ENCODE measurements around the gene CCDC157.
"Not testable (repeated sequence)": the region's sequence is repeated elsewhere in the genome, so short reads cannot be mapped to it uniquely, and the experiment has no call there.

CCDC157 gene

DNA sequence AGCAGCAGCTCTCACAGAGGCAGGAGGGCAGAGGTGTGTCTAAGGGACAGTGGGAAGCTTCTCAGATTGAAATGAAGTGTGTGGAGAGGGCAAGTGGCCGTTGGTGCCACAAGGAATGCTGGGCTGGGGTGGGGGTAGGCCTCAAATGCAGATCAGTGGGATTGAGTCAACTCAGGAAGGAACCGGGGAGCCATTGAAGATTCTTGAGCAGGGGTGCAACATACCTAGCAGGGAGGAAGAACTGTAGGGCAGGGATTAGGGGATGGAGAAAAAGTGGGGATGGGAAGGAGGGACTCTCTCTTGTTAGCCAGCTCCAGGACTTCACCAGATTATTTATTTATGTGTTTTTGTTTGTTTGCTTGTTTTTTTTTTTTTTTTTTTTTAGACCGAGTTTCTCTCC, 37.1 kb downstream of the CCDC157 start:
- no peak for DNase-seq
- Mint-ChIP-seq H3K36me3 (no peaks in the 10 kb centered on the region), H3K27me3 (peaks cover 25% of the 10 kb centered on the region), H3K9me3 (peaks cover 4% of the 10 kb centered on the region), H3K4me1 (peaks cover 60% of the 10 kb centered on the region), H3K27ac (peak overlapping the region; percentile 70), H3K4me3 (no peak overlapping the region)
- CTCF ChIA-PET = interaction anchor here (1.5 to 6.8 kb wide), 4 partner anchors 31 to 131 kb away, joined by 3 to 81 read pairs (median 32); partner anchors contain the start of gene MTFP1

DNA sequence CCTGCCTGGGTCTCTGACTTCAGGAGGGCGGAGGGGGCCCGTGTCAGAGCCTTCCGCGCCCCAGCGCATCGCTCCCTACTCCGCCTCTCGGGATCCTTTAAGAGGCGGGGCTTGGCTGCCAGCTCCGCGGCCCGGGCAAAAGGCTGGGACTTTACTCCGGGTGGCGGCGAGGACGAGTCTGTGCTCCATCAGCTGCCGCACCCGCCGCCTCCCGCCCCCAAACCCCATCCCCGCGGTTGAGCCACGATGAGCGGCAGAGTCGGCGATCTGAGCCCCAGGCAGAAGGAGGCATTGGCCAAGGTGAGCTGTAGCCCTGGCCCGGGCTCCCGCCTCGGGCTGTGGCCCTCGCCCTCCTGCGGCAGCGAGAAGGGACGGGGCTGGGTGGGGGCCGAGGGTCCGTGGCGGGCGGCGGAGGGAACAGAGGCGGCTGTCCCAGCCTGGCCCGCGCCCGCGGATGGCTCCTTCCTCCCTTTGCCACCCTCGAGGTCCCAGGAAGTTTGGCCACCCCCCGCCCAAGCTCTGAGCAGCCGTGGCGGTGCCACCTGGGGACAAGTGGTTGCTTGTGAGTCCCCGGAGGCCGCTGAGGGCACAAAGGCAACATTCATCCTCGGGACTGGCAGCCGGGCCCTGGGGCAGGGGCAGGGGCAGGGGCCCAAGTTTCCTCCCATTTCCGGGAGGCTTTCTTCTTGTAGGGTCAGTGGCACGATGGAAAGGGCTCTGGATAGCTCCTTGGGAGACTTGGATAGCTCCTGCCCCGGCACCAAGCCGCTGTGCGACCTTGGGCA, 40.3 kb downstream of the CCDC157 start, which contains the start of gene SEC14L2:
SEC14L2 (plus strand) TSS at position 148 of the 785 bp plus-strand sequence; CDS start at position 247, 99 bp downstream.
- Mint-ChIP-seq H3K27me3 (peaks cover 25% of the 10 kb centered on the region), H3K36me3 (peaks cover 2% of the 10 kb centered on the region), H3K27ac (no peak within 1 kb of the TSS), H3K4me1 (peaks cover 51% of the 10 kb centered on the region), H3K4me3 (peak within 1 kb of the TSS; percentile 83), H3K9me3 (no peaks in the 10 kb centered on the region)
- DNase-seq = peak; percentile 80
- CTCF ChIA-PET = interaction anchor here (1.3 to 2.5 kb wide), 7 partner anchors 15 to 109 kb away, joined by 3 to 13 read pairs (median 5); partner anchors contain the start of gene MTFP1

DNA sequence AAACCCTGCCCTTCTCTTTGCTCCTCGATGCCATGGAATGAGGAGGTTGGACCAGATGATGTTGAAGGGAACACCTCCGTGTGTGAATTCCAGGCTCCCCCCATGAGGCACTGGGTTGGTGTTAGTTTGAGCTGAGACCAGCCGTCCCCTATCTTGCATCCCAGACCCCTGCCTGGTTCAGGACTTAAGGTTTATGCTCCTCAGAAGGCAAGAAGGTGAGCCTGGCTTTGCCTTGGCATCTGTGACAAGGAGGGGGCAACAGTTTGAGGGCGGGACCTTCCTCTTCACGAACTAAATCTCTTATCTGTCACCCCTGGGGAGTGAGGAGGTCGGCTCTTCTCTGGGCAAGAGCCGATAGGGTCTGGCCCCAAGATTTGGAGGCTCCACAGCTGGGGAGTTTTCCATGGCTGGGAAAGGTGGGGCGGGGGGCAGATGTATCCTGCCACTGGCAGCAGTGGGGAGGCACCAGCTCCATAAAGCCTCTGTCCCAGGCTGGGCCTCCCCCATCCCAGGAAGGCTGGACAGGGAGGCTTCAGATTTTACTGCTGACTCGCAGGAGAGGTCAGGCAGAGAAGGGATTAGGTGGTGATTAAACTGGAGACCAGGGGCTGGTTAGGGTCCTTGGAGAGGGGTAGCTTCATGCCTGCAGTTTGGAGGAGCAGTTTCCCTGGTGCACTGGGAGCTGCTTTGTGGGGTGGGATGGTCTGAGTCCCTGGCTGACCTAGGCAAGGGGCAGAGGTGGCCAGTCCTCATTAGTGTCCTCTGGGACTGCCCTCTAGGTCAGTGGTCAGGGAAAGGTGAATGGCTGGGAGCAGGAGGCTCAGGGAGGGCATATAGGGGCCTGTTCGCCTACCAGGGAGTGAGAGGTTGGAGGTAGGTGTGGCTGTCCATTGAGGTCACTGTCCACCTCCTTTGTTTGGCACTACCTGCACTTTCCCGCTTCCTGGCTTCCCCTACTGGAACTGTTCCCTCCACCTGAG, 41.1 kb downstream of the CCDC157 start:
- CTCF ChIA-PET = interaction anchor here (1.3 to 2.5 kb wide), 7 partner anchors 8 to 110 kb away, joined by 3 to 13 read pairs (median 5); partner anchors contain the start of gene MTFP1
- DNase-seq = no peak
- H3K4me3 Mint-ChIP-seq = peak overlapping the region; percentile 83
- peaks cover 2% of the 10 kb centered on the region for H3K36me3 Mint-ChIP-seq
- H3K4me1 Mint-ChIP-seq = peaks cover 44% of the 10 kb centered on the region
- H3K27me3 Mint-ChIP-seq = peaks cover 25% of the 10 kb centered on the region
- no peak overlapping the region for H3K27ac Mint-ChIP-seq
- H3K9me3 Mint-ChIP-seq = no peaks in the 10 kb centered on the region

DNA sequence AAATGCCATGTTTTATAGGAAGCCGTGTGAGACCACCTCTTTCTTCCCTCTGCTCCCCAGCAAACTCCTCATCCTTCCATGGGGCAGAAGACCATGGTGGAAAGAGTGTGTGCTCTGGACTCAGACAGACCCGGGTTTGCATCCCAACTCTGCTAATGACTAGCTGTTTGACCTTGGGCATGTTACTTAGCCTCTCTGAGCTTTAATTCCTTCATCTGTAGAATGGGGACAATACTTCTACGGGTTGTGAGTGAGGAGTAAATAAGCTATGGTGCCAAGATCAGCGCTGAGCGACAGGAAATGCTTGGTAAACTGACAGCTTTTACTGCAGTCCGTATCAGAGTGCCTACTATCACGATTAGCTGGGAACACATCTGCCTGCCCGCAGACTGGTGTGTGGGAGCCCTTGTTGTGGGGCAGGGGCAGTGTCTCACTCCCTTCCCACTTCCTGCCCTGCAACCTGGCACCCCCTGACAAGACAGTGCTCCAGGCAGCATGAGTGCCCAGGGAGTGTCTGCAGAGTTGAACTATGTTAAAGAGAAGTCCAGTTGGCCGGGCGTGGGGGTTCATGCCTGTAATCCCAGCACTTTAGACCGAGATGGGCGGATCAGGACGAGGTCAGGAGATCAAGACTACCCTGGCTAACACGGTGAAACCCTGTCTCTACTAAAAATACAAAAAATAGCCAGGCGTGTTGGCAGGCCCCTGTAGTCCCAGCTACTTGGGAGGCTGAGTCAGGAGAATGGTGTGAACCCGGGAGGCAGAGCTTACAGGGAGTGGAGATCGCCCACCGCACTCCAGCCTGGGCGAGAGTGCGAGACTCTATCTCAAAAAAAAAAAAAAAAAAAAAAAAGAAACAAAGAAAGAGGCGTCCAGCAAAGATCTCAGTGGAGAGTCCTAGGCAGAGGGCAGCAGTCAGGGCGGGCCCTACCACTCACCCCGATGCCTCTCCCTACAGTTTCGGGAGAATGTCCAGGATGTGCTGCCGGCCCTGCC, 42.2 kb downstream of the CCDC157 start:
- Mint-ChIP-seq H3K27me3 (peaks cover 25% of the 10 kb centered on the region), H3K4me3 (peak overlapping the region; percentile 83), H3K4me1 (peaks cover 33% of the 10 kb centered on the region), H3K27ac (peak overlapping the region; percentile 9), H3K9me3 (no peaks in the 10 kb centered on the region), H3K36me3 (peaks cover 2% of the 10 kb centered on the region)
- peak; percentile 31 for DNase-seq
- CTCF ChIA-PET = interaction anchor here (1.4 to 2.5 kb wide), 2 partner anchors 9 to 111 kb away, joined by 5 to 13 read pairs; no protein-coding TSS in a partner anchor

DNA sequence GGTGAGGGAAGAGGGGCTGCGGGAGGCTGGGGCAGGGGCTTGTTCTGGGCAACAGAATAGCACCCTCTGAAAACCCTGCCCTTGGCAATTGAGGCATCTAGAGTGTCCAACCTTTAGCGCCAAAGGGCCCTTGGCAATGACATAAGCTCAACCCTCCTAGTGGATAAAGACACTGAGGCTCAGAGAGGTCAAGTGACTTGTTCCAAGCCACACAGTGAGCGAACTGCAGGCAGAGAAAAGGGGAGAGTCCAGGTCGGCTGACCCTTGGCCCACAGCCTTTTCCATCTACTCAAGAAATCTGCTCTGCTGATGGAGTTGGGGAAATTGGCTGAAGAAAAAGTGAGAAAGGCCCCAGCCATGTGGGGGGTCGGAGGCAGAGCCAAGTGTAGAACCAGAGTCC, 42.9 kb downstream of the CCDC157 start:
- peaks cover 33% of the 10 kb centered on the region for H3K4me1 Mint-ChIP-seq
- H3K4me3 Mint-ChIP-seq = no peak overlapping the region
- no peak overlapping the region for H3K27ac Mint-ChIP-seq
- CTCF ChIA-PET = interaction anchor here (1.4 kb wide), 1 partner anchor 9 kb away, joined by 5 read pairs; no protein-coding TSS in a partner anchor
- no peak for DNase-seq
- H3K36me3 Mint-ChIP-seq = peaks cover 2% of the 10 kb centered on the region
- H3K27me3 Mint-ChIP-seq = peaks cover 25% of the 10 kb centered on the region
- no peaks in the 10 kb centered on the region for H3K9me3 Mint-ChIP-seq

DNA sequence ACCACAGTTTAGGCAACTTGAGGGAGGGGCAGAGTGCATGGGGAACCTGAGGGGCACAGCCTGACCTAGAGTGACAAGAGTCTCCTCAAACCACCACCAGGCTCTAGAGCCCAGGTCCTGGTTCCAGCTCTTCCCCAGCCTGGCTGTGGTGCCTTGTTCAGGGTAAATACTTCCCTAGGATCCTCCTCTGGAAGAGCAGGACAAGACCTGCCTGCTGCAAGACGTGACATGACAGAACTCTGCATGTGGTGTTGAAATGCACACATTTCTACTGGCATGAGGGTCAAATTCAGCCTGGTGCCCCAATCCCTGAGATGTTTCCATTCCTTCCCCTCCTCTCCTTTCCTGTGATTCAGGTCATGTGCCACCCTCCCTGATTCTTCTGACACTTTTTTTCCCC, 43.4 kb downstream of the CCDC157 start:
- peaks cover 2% of the 10 kb centered on the region for H3K36me3 Mint-ChIP-seq
- peaks cover 25% of the 10 kb centered on the region for H3K27me3 Mint-ChIP-seq
- no peak overlapping the region for H3K4me3 Mint-ChIP-seq
- no peaks in the 10 kb centered on the region for H3K9me3 Mint-ChIP-seq
- peak overlapping the region; percentile 19 for H3K27ac Mint-ChIP-seq
- no peak for DNase-seq
- peaks cover 33% of the 10 kb centered on the region for H3K4me1 Mint-ChIP-seq
- CTCF ChIA-PET = no interaction called here

DNA sequence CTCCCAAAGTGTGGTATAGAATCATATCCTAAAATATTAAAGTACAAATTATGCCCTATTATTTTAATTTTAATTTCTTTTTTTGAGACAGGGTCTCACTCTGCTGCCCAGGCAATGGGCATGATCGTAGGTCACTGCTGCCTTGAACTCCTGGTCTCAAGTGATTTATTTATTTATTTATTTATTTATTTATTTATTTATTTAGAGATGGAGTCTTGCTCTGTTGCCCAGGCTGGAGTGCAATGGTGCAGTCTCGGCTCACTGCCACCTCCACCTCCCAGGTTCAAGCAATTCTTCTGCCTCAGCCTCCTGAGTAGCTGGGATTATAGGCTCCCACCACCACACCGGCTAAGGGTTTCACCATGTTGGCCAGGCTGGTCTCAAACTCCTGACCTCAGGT, 44.2 kb downstream of the CCDC157 start:
- Mint-ChIP-seq H3K4me1 (peaks cover 27% of the 10 kb centered on the region), H3K27me3 (peaks cover 25% of the 10 kb centered on the region)
- H3K27ac Mint-ChIP-seq, H3K9me3 Mint-ChIP-seq, DNase-seq, H3K4me3 Mint-ChIP-seq, H3K36me3 Mint-ChIP-seq: not testable (repeated sequence)
- CTCF ChIA-PET = interaction anchor here (1.0 to 1.2 kb wide), 2 partner anchors 10 to 235 kb away, joined by 3 to 7 read pairs; partner anchors contain the start of gene SLC35E4

DNA sequence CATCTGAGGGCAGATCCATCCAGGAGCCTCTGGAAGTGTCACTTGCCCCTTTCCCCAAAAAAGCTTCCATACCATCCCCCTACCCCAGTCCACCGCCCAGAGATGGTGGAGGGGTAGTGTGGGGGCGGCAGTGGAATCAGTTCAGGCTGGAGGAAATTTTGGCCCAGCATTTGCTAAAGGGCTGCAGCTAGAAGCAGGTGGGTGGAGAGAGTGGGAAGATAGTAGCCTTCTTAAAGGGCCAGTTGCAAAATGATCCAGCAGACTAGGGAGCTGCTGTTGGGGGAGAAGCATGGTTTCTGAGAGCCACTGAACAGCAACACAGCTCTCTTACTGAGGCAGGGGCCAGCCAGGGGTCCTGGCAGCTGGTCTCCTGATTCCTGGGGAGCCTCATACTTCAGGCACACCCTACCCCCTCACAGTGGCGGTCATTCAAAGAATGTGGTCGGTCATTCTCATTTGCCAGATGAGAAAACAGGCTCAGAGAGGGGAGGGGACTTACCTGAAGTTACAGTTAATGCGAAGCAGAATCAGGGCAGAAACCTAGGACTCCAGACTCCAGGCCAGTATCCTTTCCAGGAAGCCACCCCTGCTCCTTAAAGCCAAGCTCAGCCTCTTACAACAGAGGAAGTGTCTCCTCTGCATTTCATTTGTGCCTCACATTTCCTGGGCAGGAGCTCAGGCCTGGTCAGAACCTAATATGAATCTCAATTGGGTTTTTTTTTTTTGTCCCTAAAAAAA, 45.4 kb downstream of the CCDC157 start:
- Mint-ChIP-seq H3K4me1 (peaks cover 17% of the 10 kb centered on the region), H3K9me3 (no peaks in the 10 kb centered on the region), H3K36me3 (peaks cover 5% of the 10 kb centered on the region), H3K27ac (no peak overlapping the region), H3K27me3 (peaks cover 15% of the 10 kb centered on the region), H3K4me3 (no peak overlapping the region)
- CTCF ChIA-PET = interaction anchor here (1.1 kb wide), 1 partner anchor 10 kb away, joined by 4 read pairs; no protein-coding TSS in a partner anchor
- DNase-seq = no peak

DNA sequence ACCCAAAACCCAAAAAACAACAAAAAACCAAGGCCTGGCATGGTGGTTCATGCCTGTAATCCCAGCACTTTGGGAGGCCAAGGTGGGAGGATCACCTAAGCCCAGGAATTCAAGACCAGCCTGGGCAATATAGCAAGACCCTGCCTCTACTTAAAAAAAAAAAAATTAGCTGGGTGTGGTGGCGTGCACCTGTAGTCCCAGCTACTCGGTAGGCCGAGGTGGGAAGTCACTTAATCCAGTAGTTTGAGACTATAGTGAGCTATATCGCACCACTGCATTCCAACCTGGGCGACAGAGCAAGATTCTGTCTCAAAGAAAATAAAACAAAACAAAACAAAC, 45.9 kb downstream of the CCDC157 start:
- not testable (repeated sequence) for DNase-seq, H3K27ac Mint-ChIP-seq, H3K4me3 Mint-ChIP-seq, H3K9me3 Mint-ChIP-seq, H3K36me3 Mint-ChIP-seq, H3K27me3 Mint-ChIP-seq
- CTCF ChIA-PET = interaction anchor here (1.1 kb wide), 1 partner anchor 11 kb away, joined by 4 read pairs; no protein-coding TSS in a partner anchor
- H3K4me1 Mint-ChIP-seq = peaks cover 14% of the 10 kb centered on the region

DNA sequence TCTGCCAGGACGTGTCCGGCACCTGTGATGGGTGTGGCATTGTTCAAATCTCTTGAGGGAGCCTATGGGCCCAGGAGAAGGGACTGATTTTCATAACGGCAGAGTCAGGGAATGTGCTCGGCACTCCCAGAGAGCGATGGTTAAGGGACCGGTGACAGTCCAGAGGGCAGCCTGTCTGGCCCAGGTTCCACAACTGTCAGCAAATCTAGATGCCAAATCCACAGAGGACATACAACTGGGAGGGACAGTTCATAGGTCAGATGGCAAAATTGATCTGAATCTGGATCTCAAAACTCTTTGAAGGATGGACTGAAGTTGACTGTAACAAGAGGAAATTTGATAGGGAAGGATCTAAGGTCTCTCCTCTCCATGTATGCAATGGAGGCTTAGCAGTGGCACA, 47.5 kb downstream of the CCDC157 start:
- no peaks in the 10 kb centered on the region for H3K27me3 Mint-ChIP-seq
- CTCF ChIA-PET = no interaction called here
- H3K4me1 Mint-ChIP-seq = peaks cover 2% of the 10 kb centered on the region
- H3K27ac Mint-ChIP-seq = no peak overlapping the region
- H3K4me3 Mint-ChIP-seq = no peak overlapping the region
- H3K9me3 Mint-ChIP-seq = no peaks in the 10 kb centered on the region
- H3K36me3 Mint-ChIP-seq = peaks cover 6% of the 10 kb centered on the region
- no peak for DNase-seq

DNA sequence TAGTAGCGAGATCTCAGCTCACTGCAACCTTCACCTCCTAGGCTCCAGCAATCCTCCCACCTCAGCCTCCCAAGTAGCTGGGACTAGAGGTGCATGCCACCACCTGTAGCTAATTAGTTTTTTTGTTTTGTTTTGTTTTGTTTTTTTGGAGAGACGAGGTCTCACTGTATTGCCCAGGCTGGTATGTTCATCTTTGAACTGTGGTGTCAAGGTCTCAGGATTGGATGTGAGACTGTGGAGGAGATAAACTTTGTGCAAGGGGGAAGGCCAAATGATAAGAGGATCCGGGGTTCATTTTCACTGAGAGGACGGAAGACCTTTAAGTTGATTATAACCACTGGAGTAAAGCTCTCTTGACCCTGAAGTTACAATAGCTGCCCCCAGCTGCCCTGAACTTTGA, 48.9 kb downstream of the CCDC157 start:
- no peaks in the 10 kb centered on the region for H3K9me3 Mint-ChIP-seq
- H3K4me3 Mint-ChIP-seq = no peak overlapping the region
- DNase-seq = no peak
- H3K27ac Mint-ChIP-seq = peak overlapping the region; percentile 28
- CTCF ChIA-PET = interaction anchor here (0.6 to 1.0 kb wide), 2 partner anchors 8 to 16 kb away, joined by 3 read pairs; no protein-coding TSS in a partner anchor
- peaks cover 13% of the 10 kb centered on the region for H3K36me3 Mint-ChIP-seq
- H3K27me3 Mint-ChIP-seq = no peaks in the 10 kb centered on the region
- peaks cover 2% of the 10 kb centered on the region for H3K4me1 Mint-ChIP-seq

DNA sequence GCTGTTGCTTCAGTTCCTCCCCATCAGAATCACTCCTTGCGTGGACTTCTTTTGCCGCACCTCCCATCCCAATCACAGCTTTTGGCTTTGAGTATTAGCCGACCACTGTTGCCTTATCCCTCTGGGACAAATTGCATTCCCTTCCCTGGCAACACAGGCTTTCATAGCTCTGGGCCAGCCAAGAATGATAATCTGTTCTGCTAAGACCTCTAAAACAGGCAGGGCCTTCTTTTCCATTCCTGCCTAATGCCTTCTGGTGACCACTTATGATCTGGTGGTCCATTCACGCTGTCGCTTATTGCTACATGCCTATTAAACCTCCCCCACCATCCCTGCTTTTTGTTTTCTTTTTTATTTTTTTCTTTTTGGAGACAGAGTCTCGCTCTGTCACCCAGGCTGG, 49.6 kb downstream of the CCDC157 start:
- no peaks in the 10 kb centered on the region for H3K9me3 Mint-ChIP-seq
- peaks cover 18% of the 10 kb centered on the region for H3K36me3 Mint-ChIP-seq
- H3K27me3 Mint-ChIP-seq = no peaks in the 10 kb centered on the region
- CTCF ChIA-PET = interaction anchor here (1.0 kb wide), 1 partner anchor 8 kb away, joined by 3 read pairs; no protein-coding TSS in a partner anchor
- H3K4me3 Mint-ChIP-seq = no peak overlapping the region
- no peak overlapping the region for H3K27ac Mint-ChIP-seq
- no peak for DNase-seq
- H3K4me1 Mint-ChIP-seq = peaks cover 2% of the 10 kb centered on the region

Measured in activated naive CD4-positive, alpha-beta T cell treated with anti-CD3 and anti-CD28 coated beads, Interleukin-2, amount 10 ng/mL, durations not matched to agents 7 days and 5 days (primary cell).